ENCODE measurements around the gene KIF2A.

DNA sequence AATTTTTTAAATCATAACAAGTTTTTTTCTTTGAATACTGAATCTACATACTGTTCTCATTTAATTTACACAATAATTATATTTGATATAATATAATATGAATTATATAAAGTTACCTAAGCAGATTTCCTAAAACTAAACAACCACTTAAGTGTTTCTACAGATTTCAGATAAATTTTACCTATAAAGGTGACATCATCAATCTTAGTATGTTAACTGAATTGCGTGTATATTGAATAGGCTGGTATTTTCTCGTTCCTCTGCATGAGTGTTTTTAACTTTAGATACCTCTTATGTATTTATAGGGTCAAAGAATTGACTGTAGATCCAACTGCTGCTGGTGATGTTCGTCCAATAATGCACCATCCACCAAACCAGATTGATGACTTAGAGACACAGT lies 67.4 kb downstream of the KIF2A start:
- TF ChIP-seq, protein P1, sequence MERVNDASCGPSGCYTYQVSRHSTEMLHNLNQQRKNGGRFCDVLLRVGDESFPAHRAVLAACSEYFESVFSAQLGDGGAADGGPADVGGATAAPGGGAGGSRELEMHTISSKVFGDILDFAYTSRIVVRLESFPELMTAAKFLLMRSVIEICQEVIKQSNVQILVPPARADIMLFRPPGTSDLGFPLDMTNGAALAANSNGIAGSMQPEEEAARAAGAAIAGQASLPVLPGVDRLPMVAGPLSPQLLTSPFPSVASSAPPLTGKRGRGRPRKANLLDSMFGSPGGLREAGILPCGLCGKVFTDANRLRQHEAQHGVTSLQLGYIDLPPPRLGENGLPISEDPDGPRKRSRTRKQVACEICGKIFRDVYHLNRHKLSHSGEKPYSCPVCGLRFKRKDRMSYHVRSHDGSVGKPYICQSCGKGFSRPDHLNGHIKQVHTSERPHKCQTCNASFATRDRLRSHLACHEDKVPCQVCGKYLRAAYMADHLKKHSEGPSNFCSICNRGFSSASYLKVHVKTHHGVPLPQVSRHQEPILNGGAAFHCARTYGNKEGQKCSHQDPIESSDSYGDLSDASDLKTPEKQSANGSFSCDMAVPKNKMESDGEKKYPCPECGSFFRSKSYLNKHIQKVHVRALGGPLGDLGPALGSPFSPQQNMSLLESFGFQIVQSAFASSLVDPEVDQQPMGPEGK (CRISPR knock-in tag; IDR thresholded peaks at IDR 0.05; ENCODE audit: borderline replicate concordance) = no peak
- TF ChIP-seq PTBP1 (IDR thresholded peaks at IDR 0.05; ENCODE audit: low read depth, low read length) (no peak), ZNF121 (CRISPR knock-in tag; conservative IDR thresholded peaks at IDR 0.05) (no peak), STAT5A (IDR thresholded peaks at IDR 0.05; ENCODE audit: borderline replicate concordance, low read length) (no peak), KLF6 (CRISPR knock-in tag; IDR thresholded peaks at IDR 0.05; ENCODE audit: borderline replicate concordance) (no peak), MAZ (CRISPR knock-in tag; conservative IDR thresholded peaks at IDR 0.05 in 1 of 2, IDR thresholded peaks at IDR 0.05 in 1 of 2) (no peak), MXI1 (IDR thresholded peaks at IDR 0.05; ENCODE audit: low read depth, low read length) (no peak), HIVEP1 (CRISPR knock-in tag; IDR thresholded peaks at IDR 0.05) (no peak), ESRRA (IDR thresholded peaks at IDR 0.05; ENCODE audit: borderline replicate concordance, low read depth) (no peak)
- TF ChIP-seq, protein P2, sequence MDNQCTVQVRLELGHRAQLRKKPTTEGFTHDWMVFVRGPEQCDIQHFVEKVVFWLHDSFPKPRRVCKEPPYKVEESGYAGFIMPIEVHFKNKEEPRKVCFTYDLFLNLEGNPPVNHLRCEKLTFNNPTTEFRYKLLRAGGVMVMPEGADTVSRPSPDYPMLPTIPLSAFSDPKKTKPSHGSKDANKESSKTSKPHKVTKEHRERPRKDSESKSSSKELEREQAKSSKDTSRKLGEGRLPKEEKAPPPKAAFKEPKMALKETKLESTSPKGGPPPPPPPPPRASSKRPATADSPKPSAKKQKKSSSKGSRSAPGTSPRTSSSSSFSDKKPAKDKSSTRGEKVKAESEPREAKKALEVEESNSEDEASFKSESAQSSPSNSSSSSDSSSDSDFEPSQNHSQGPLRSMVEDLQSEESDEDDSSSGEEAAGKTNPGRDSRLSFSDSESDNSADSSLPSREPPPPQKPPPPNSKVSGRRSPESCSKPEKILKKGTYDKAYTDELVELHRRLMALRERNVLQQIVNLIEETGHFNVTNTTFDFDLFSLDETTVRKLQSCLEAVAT (IDR thresholded peaks at IDR 0.05) = no peak
- TF ChIP-seq, protein P3, sequence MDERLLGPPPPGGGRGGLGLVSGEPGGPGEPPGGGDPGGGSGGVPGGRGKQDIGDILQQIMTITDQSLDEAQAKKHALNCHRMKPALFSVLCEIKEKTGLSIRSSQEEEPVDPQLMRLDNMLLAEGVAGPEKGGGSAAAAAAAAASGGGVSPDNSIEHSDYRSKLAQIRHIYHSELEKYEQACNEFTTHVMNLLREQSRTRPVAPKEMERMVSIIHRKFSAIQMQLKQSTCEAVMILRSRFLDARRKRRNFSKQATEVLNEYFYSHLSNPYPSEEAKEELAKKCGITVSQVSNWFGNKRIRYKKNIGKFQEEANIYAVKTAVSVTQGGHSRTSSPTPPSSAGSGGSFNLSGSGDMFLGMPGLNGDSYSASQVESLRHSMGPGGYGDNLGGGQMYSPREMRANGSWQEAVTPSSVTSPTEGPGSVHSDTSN (CRISPR knock-in tag; IDR thresholded peaks at IDR 0.05; ENCODE audit: low read depth) = no peak
- TF ChIP-seq, protein P3 (tag; conservative IDR thresholded peaks at IDR 0.05; ENCODE audit: low read depth) = no peak
- TF ChIP-seq, protein P4, sequence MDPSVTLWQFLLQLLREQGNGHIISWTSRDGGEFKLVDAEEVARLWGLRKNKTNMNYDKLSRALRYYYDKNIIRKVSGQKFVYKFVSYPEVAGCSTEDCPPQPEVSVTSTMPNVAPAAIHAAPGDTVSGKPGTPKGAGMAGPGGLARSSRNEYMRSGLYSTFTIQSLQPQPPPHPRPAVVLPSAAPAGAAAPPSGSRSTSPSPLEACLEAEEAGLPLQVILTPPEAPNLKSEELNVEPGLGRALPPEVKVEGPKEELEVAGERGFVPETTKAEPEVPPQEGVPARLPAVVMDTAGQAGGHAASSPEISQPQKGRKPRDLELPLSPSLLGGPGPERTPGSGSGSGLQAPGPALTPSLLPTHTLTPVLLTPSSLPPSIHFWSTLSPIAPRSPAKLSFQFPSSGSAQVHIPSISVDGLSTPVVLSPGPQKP (CRISPR knock-in tag; IDR thresholded peaks at IDR 0.05) = no peak
- TF ChIP-seq, protein P5, sequence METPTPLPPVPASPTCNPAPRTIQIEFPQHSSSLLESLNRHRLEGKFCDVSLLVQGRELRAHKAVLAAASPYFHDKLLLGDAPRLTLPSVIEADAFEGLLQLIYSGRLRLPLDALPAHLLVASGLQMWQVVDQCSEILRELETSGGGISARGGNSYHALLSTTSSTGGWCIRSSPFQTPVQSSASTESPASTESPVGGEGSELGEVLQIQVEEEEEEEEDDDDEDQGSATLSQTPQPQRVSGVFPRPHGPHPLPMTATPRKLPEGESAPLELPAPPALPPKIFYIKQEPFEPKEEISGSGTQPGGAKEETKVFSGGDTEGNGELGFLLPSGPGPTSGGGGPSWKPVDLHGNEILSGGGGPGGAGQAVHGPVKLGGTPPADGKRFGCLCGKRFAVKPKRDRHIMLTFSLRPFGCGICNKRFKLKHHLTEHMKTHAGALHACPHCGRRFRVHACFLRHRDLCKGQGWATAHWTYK (CRISPR knock-in tag; IDR thresholded peaks at IDR 0.05) = no peak
